HepG2 (cell line): Measurements from ENCODE around the gene VIPR1. TPM values are rescaled to one million over a fixed set of nuclear protein-coding genes. Genes with fewer than 3 reads are reported as not detected.

ENCODE experiments used
- ATAC-seq: fragments of 200-7000 bp; cut with Tn5 transposase; 3 replicates; pipeline ENCODE4 v1.9.1; 2020; ENCODE audit warnings: mild to moderate bottlenecking, moderate library complexity
- BruUV-seq: library from RNA; stranded (reverse); fragments of 400-500 nt; replicated peaks from 2 replicates; lab custom pipeline; 2021; lab: Mats Ljungman, UMichigan
- CTCF ChIA-PET: fragments of 300-600 bp; formaldehyde crosslinking; extraction: SDS; loops from one replicate; lab custom pipeline; 2021; ENCODE audit warnings: low total read pairs, inconsistent platforms, low intra/inter-chr PET ratio; lab: Yijun Ruan, JAX
- POLR2A ChIA-PET: fragments of 350-600 bp; sonication (Branson Sonifier 250); formaldehyde crosslinking; loops from one replicate; lab custom pipeline; 2020; ENCODE audit warnings: antibody characterized with exemption, inconsistent platforms; lab: Yijun Ruan, JAX
- DNase-seq: peaks from one replicate; pipeline ENCODE4 v3.0.0-alpha.2; 2015; ENCODE audit warnings: low spot score
- FAIRE-seq: peaks from 3 replicates; lab custom pipeline; 2011; peaks lifted over from hg19 to GRCh38; lab: Jason Lieb, UNC
- H2AFZ ChIP-seq: one replicate; pipeline ENCODE4 v1.6.1; 2011; ENCODE audit warnings: low read length, inconsistent platforms
- H3K27ac ChIP-seq: fragments of 300-600 bp; 3 replicates; pipeline ENCODE4 v1.8.0; 2011; ENCODE audit warnings: mixed run types, mild to moderate bottlenecking, mixed read lengths, low read length, inconsistent platforms; ENCODE audit not compliant: insufficient read depth; ENCODE audit errors: extremely low read length
- H3K27me3 ChIP-seq, 2 experiments: fragments of 200-600 bp in 1 of 2; 2 replicates in 1 of 2; 3 replicates in 1 of 2; pipeline versions ENCODE4 v1.6.0 to v1.8.0; 2011; ENCODE audit warnings: low read length in 2 of 2, mild to moderate bottlenecking in 2 of 2, moderate library complexity in 2 of 2, inconsistent platforms in 1 of 2; ENCODE audit not compliant: insufficient read depth in 2 of 2, control insufficient read depth in 1 of 2
- H3K36me3 ChIP-seq, 2 experiments: fragments of 200-600 bp in 1 of 2; replicated peaks in 1 of 2; 2 replicates in 1 of 2; 3 replicates in 1 of 2; pipeline versions ENCODE4 v1.5.1 to v1.8.0; 2011; ENCODE audit warnings: low read length in 2 of 2, inconsistent platforms in 1 of 2; ENCODE audit not compliant: insufficient read depth in 2 of 2, control insufficient read depth in 1 of 2
- H3K4me1 ChIP-seq: 2 replicates; pipeline ENCODE4 v1.5.1; 2012; ENCODE audit warnings: low read length, inconsistent platforms; ENCODE audit not compliant: insufficient read depth
- H3K4me2 ChIP-seq: 2 replicates; pipeline ENCODE4 v1.6.0; 2011; ENCODE audit warnings: low read depth, low read length, inconsistent platforms
- H3K4me3 ChIP-seq, 3 experiments: fragments of 200-600 bp in 1 of 3; sonication (generic), shearing (Covaris generic) in 1 of 3; replicated peaks in 1 of 3; 2 replicates each; pipeline ENCODE4 v1.5.1; 2011 to 2016; ENCODE audit warnings: low read length in 3 of 3, inconsistent platforms in 2 of 3, low read depth in 2 of 3, mild to moderate bottlenecking in 2 of 3, control low read depth in 1 of 3, mixed read lengths in 1 of 3; ENCODE audit not compliant: insufficient read depth in 1 of 3
- H3K79me2 ChIP-seq: one replicate; pipeline ENCODE4 v1.6.1; 2011; ENCODE audit warnings: low read length, inconsistent platforms; ENCODE audit not compliant: insufficient read depth
- H3K9ac ChIP-seq: 2 replicates; pipeline ENCODE4 v1.6.0; 2011; ENCODE audit warnings: mild to moderate bottlenecking, low read depth, low read length, inconsistent platforms; ENCODE audit not compliant: insufficient read depth
- H3K9me3 ChIP-seq: 2 replicates; pipeline ENCODE4 v1.5.1; 2012; ENCODE audit warnings: mild to moderate bottlenecking, low read length
- H4K20me1 ChIP-seq: 2 replicates; pipeline ENCODE4 v1.6.0; 2011; ENCODE audit warnings: inconsistent platforms, mild to moderate bottlenecking, low read length, moderate library complexity; ENCODE audit not compliant: insufficient read depth
- ARNTL ChIP-seq: sonication (generic); formaldehyde crosslinking; IDR thresholded peaks from 2 replicates; pipeline ENCODE4 v1.4.0; 2020; ENCODE audit warnings: mild to moderate bottlenecking, missing genetic modification reagents
- ATAD3A ChIP-seq: sonication (generic); formaldehyde crosslinking; IDR thresholded peaks from 2 replicates; pipeline ENCODE4 v1.4.0; 2020; ENCODE audit warnings: missing genetic modification reagents
- CENPX ChIP-seq: sonication (generic); formaldehyde crosslinking; IDR thresholded peaks from 2 replicates; pipeline ENCODE4 v1.9.0; 2021; ENCODE audit warnings: mild to moderate bottlenecking, missing genetic modification reagents, moderate library complexity
- HDAC1 ChIP-seq: sonication (generic); formaldehyde crosslinking; IDR thresholded peaks from 2 replicates; pipeline ENCODE4 v1.5.1; 2020; ENCODE audit warnings: mild to moderate bottlenecking, missing genetic modification reagents
- HOXA3 ChIP-seq: sonication (generic); formaldehyde crosslinking; IDR thresholded peaks from 2 replicates; pipeline ENCODE4 v1.5.0; 2020; ENCODE audit warnings: missing genetic modification reagents
- HOXA5 ChIP-seq: sonication (generic); formaldehyde crosslinking; IDR thresholded peaks from 2 replicates; pipeline ENCODE4 v1.4.0; 2020; ENCODE audit warnings: missing genetic modification reagents
- IKZF1 ChIP-seq: fragments of 450-650 bp; IDR thresholded peaks from 2 replicates; pipeline ENCODE4 v1.7.1; 2016
- KLF13 ChIP-seq: sonication (generic); formaldehyde crosslinking; IDR thresholded peaks from 2 replicates; pipeline ENCODE4 v1.4.0; 2020; ENCODE audit warnings: mild to moderate bottlenecking, missing genetic modification reagents
- MEIS1 ChIP-seq: sonication (generic); formaldehyde crosslinking; IDR thresholded peaks from 2 replicates; pipeline ENCODE4 v1.9.0; 2021; ENCODE audit warnings: mild to moderate bottlenecking, missing genetic modification reagents, moderate library complexity, borderline replicate concordance
- PRMT3 ChIP-seq: sonication (generic); formaldehyde crosslinking; IDR thresholded peaks from 2 replicates; pipeline ENCODE4 v1.8.1; 2022; ENCODE audit warnings: low read depth, mild to moderate bottlenecking, moderate library complexity, missing genetic modification reagents, borderline replicate concordance
- RBFOX2 ChIP-seq: fragments of 200-400 bp; formaldehyde crosslinking; IDR thresholded peaks from 2 replicates; pipeline ENCODE4 v1.6.1; 2017; ENCODE audit warnings: low read depth, mild to moderate bottlenecking, low read length
- TARDBP ChIP-seq: sonication (generic); formaldehyde crosslinking; IDR thresholded peaks from 2 replicates; pipeline ENCODE4 v1.8.0; 2022; ENCODE audit warnings: mild to moderate bottlenecking, missing genetic modification reagents
- TBL1XR1 ChIP-seq: fragments of 150-350 bp; IDR thresholded peaks from 2 replicates; pipeline ENCODE4 v1.6.1; 2014; ENCODE audit warnings: borderline replicate concordance, low read length; ENCODE audit not compliant: partially characterized antibody
- TCF12 ChIP-seq, 2 experiments: fragments of 450-650 bp in 1 of 2; sonication (generic) in 1 of 2; formaldehyde crosslinking in 1 of 2; IDR thresholded peaks; 2 replicates each; pipeline versions ENCODE4 v1.6.1 to v1.8.0; 2017 to 2022; ENCODE audit warnings: antibody characterized with exemption in 1 of 2, mild to moderate bottlenecking in 1 of 2, missing genetic modification reagents in 1 of 2, moderate library complexity in 1 of 2
- ZFY ChIP-seq: sonication (generic); formaldehyde crosslinking; IDR thresholded peaks from 2 replicates; pipeline ENCODE4 v1.4.0; 2020; ENCODE audit warnings: missing genetic modification reagents
- ZNF143 ChIP-seq: sonication (generic); formaldehyde crosslinking; IDR thresholded peaks from 2 replicates; pipeline ENCODE4 v1.4.0; 2020; ENCODE audit warnings: missing genetic modification reagents
- ZNF317 ChIP-seq: sonication (generic); formaldehyde crosslinking; IDR thresholded peaks from 2 replicates; pipeline ENCODE4 v1.5.0; 2020; ENCODE audit warnings: mild to moderate bottlenecking, missing genetic modification reagents
- ZNF33B ChIP-seq: sonication (generic); formaldehyde crosslinking; IDR thresholded peaks from 2 replicates; pipeline ENCODE4 v1.5.1; 2020; ENCODE audit warnings: mild to moderate bottlenecking, missing genetic modification reagents
- ZNF552 ChIP-seq: sonication (generic); formaldehyde crosslinking; IDR thresholded peaks from 2 replicates; pipeline ENCODE4 v1.9.0; 2022; ENCODE audit warnings: missing genetic modification reagents, mild to moderate bottlenecking, borderline replicate concordance
- ZNF614 ChIP-seq: IDR thresholded peaks from 2 replicates; pipeline ENCODE4 v1.6.1; 2018; ENCODE audit warnings: missing biosample characterization, missing genetic modification reagents, inconsistent platforms, borderline replicate concordance
- ZNF703 ChIP-seq: sonication (generic); formaldehyde crosslinking; IDR thresholded peaks from 2 replicates; pipeline ENCODE4 v1.5.1; 2020; ENCODE audit warnings: missing genetic modification reagents, mild to moderate bottlenecking, moderate library complexity, borderline replicate concordance
- WGBS: methylation state at CpG from one replicate; pipeline ENCODE4 v1.1.6; 2017; ENCODE audit warnings: low lambda C conversion rate; 5-methylcytosine and 5-hydroxymethylcytosine counted together
- in situ Hi-C: cut with HindIII; loops from 2 replicates; pipeline ENCODE4 v1.10.0; 2017; ENCODE audit warnings: low pct_unique_long_range_greater_than_20kb; ENCODE audit not compliant: extremely low pct_ligation_motif_present
- intact Hi-C: fragments of 100-400 bp; cut with micrococcal nuclease; formaldehyde crosslinking; loops from one replicate; pipeline ENCODE4 v1.10.0; 2022; ENCODE audit not compliant: unreplicated experiment
- polyA plus RNA-seq, 8 experiments: library from polyadenylated mRNA; depleted of rRNA in 3 of 8; stranded (reverse) in 7 of 8; unstranded in 1 of 8; fragments of >200 nt; fragmentation: Illumina TruSeq in 4 of 8; extraction: Trizol in 4 of 8; gene quantifications; 2 replicates each; pipeline versions ENCODE4 v1.2.1 to v1.2.3, GENCODE V29; 2011 to 2016; ENCODE audit warnings: low read depth in 4 of 8, missing spikeins in 1 of 8, mixed read lengths in 1 of 8; ENCODE audit not compliant: insufficient read depth in 1 of 8
- total RNA-seq, 5 experiments: library from RNA; depleted of rRNA; stranded (reverse); fragments of >200 nt; fragmentation: Illumina TruSeq; extraction: Trizol; gene quantifications; 2 replicates each; pipeline ENCODE4 v1.2.3, GENCODE V29; 2016; ENCODE audit warnings: low read depth in 1 of 5
- TF ChIP-seq, protein P1 (sequence below): IDR thresholded peaks from 2 replicates; pipeline ENCODE4 v1.6.1; 2018; ENCODE audit warnings: missing genetic modification reagents, mild to moderate bottlenecking, missing compliant biosample characterization
- TF ChIP-seq, protein P2 (sequence below): sonication (generic); formaldehyde crosslinking; IDR thresholded peaks from 2 replicates; pipeline ENCODE4 v1.5.0; 2020; ENCODE audit warnings: missing genetic modification reagents

The VIPR1 gene
- total and polyA plus RNA-seq, 2 of the 13 experiments (the other 11 are each of a cell fraction or from before 2014, with no cell fraction given), result 0.04 to 0.11 TPM

GRCh38 chr3:42581400-42581708, 78.9 kb downstream of the VIPR1 start (continued):
- TF ChIP-seq PRMT3 (CRISPR knock-in tag) (no peak), ZNF703 (no peak), ZNF33B (CRISPR knock-in tag) (no peak), RBFOX2 (no peak), ZNF614 (CRISPR knock-in tag) (no peak), HOXA3 (CRISPR knock-in tag) (no peak), ARNTL (CRISPR knock-in tag) (no peak)
- TF ChIP-seq, protein P1, sequence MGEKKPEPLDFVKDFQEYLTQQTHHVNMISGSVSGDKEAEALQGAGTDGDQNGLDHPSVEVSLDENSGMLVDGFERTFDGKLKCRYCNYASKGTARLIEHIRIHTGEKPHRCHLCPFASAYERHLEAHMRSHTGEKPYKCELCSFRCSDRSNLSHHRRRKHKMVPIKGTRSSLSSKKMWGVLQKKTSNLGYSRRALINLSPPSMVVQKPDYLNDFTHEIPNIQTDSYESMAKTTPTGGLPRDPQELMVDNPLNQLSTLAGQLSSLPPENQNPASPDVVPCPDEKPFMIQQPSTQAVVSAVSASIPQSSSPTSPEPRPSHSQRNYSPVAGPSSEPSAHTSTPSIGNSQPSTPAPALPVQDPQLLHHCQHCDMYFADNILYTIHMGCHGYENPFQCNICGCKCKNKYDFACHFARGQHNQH (CRISPR knock-in tag), result no peak

GRCh38 chr3:42581709-42582473, 79.4 kb downstream of the VIPR1 start, which contains the start of gene SEC22C:
Gene SEC22C, minus strand, starts transcription at chr3:42581967. Its CDS starts 12,921 bp downstream, at chr3:42569046.
- H3K79me2 ChIP-seq, result peaks cover 31% of the 10 kb centered on the region
- H3K4me1 ChIP-seq, result peaks cover 33% of the 10 kb centered on the region
- H2AFZ ChIP-seq, result peak within 1 kb of the TSS; percentile 39
- H3K4me3 ChIP-seq, result peak within 1 kb of the TSS; percentile 82 to 97 (median 93)
- peak within 1 kb of the TSS; percentile 74 for H3K27ac ChIP-seq
- H3K27me3 ChIP-seq, result no peaks in the 10 kb centered on the region
- ChIA-PET CTCF (no interaction called here), POLR2A (interaction anchor here (1.3 to 3.2 kb wide), 5 partner anchors 9 to 218 kb away, joined by 5 to 39 read pairs (median 7); partner anchors contain the start of genes NKTR and SS18L2)
- peak within 1 kb of the TSS; percentile 92 for H3K4me2 ChIP-seq
- ATAC-seq (peak; percentile 96), FAIRE-seq (peak; percentile 56), DNase-seq (peak; percentile 87)
- intact Hi-C loops (loop anchor here (1.0 kb wide), 1 partner anchor 8 kb away; the partner anchor contains the start of gene SS18L2), in situ Hi-C loops (no loop called here)
- no TSS peak for BruUV-seq
- H3K9me3 ChIP-seq, result no peaks in the 10 kb centered on the region
- no peaks in the 10 kb centered on the region for H4K20me1 ChIP-seq
- H3K9ac ChIP-seq, result peak within 1 kb of the TSS; percentile 89
- no peaks in the 10 kb centered on the region for H3K36me3 ChIP-seq
- WGBS, result 0% methylated on average over 21 of the region's 77 CpGs
- TF ChIP-seq, protein P2, sequence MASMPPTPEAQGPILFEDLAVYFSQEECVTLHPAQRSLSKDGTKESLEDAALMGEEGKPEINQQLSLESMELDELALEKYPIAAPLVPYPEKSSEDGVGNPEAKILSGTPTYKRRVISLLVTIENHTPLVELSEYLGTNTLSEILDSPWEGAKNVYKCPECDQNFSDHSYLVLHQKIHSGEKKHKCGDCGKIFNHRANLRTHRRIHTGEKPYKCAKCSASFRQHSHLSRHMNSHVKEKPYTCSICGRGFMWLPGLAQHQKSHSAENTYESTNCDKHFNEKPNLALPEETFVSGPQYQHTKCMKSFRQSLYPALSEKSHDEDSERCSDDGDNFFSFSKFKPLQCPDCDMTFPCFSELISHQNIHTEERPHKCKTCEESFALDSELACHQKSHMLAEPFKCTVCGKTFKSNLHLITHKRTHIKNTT (CRISPR knock-in tag), result no peak
- TF ChIP-seq ZNF143 (CRISPR knock-in tag), result 0 out of 2 replicates have a peak, but pooled peaks have one; percentile 12
- peak; percentile 79 for TF ChIP-seq TARDBP (CRISPR knock-in tag)
- TF ChIP-seq HOXA5 (CRISPR knock-in tag), result 0 out of 2 replicates have a peak, but pooled peaks have one; percentile 46
- TF ChIP-seq CENPX, result no peak
- no peak for TF ChIP-seq KLF13 (CRISPR knock-in tag)
- peak; percentile 79 for TF ChIP-seq HDAC1 (CRISPR knock-in tag)
- 0 out of 2 replicates have a peak, but pooled peaks have one; percentile 51 for TF ChIP-seq ZNF317 (CRISPR knock-in tag)
- no peak for TF ChIP-seq TBL1XR1
- 0 out of 2 replicates have a peak, but pooled peaks have one; percentile 50 for TF ChIP-seq MEIS1 (CRISPR knock-in tag)
- TF ChIP-seq ATAD3A (CRISPR knock-in tag), result no peak
- TF ChIP-seq ZFY, result peak; percentile 98
- TF ChIP-seq IKZF1, result no peak
- TF ChIP-seq TCF12 (IDR thresholded peaks at IDR 0.05), result no peak
- TF ChIP-seq TCF12 (CRISPR knock-in tag; IDR thresholded peaks at IDR 0.05), result no peak
- TF ChIP-seq ZNF552 (CRISPR knock-in tag), result no peak
